ENCODE measurements around the gene GTF3C6. TPM values are rescaled to one million over a fixed set of nuclear protein-coding genes. Genes with fewer than 3 reads are reported as not detected.
A peak's percentile ranks its signal among the peaks of the same experiment; 100 is the strongest.

The GTF3C6 gene
- 10 to 100 TPM; 18.0 to 30.3 TPM for total RNA-seq

- TF ChIP-seq CTCF (IDR thresholded peaks at IDR 0.05) = no peak
- Histone ChIP-seq H3K27ac (peak within 1 kb of the TSS; percentile 86 to 87), H3K4me3 (peak within 1 kb of the TSS; percentile 84), H3K36me3 (peaks cover 15% of the 10 kb centered on the region), H3K27me3 (replicated peaks; ENCODE audit: insufficient read depth) (no peaks in the 10 kb centered on the region), H3K4me1 (ENCODE audit: control insufficient read depth in 1 of 2, low read depth in 2 of 2) (peaks cover 0 to 11% of the 10 kb centered on the region in 2 donors), H3K9me3 (no peaks in the 10 kb centered on the region)
- ATAC-seq (ENCODE audit: insufficient number of reproducible peaks, low FRiP score, low read depth) (peak; percentile 94), DNase-seq (ENCODE audit: low spot score) (peak; percentile 92)
Measured at GRCh38 chr6:110958329-110959192, at the start of gene GTF3C6. Gene GTF3C6, plus strand, starts transcription at chr6:110958706. Its CDS starts 64 bp downstream, at chr6:110958770.

GRCh38 chr6:110930781-110931180 is 27.7 kb upstream of the GTF3C6 start:
- no peak for DNase-seq (ENCODE audit: low spot score)

DNA sequence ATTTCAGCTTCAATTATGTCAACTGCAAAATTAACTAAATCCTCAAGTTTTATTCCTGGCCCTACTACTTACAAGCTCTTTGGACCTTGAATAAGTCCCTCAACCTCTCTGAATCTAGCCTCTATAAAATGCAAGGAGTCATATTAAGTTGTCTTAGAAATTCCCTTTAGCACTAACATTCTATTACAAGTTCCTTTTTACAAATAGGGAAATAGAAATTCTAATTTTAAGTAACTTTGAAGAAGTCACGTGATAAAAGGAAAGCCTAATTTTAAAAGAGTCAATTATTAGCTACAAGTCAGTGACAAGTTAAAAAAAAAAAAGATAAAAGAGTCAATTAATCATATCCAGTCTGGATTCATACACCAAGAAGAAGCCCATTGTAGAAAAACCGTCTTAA is 24.6 kb upstream of the GTF3C6 start:
- ATAC-seq (ENCODE audit: insufficient number of reproducible peaks, low FRiP score, low read depth) (no peak), DNase-seq (ENCODE audit: low spot score) (no peak)
- H3K4me3 ChIP-seq = no peak overlapping the region
- H3K4me1 ChIP-seq (ENCODE audit: control insufficient read depth in 1 of 2, low read depth in 2 of 2) = no peaks in the 10 kb centered on the region
- H3K27ac ChIP-seq = no peak overlapping the region
- no peaks in the 10 kb centered on the region for H3K36me3 ChIP-seq
- no peak for TF ChIP-seq CTCF (IDR thresholded peaks at IDR 0.05)
- H3K27me3 ChIP-seq (replicated peaks; ENCODE audit: insufficient read depth) = no peaks in the 10 kb centered on the region
- H3K9me3 ChIP-seq = no peaks in the 10 kb centered on the region

More at GRCh38 chr6:110930781-110931180, 27.7 kb upstream of the GTF3C6 start:
- Histone ChIP-seq H3K9me3 (no peaks in the 10 kb centered on the region), H3K27me3 (replicated peaks; ENCODE audit: insufficient read depth) (no peaks in the 10 kb centered on the region), H3K27ac (no peak overlapping the region), H3K36me3 (no peaks in the 10 kb centered on the region), H3K4me3 (no peak overlapping the region), H3K4me1 (ENCODE audit: control insufficient read depth in 1 of 2, low read depth in 2 of 2) (no peaks in the 10 kb centered on the region)
- no peak for TF ChIP-seq CTCF (IDR thresholded peaks at IDR 0.05)
- ATAC-seq (ENCODE audit: insufficient number of reproducible peaks, low FRiP score, low read depth) = no peak

- TF ChIP-seq CTCF (IDR thresholded peaks at IDR 0.05) = no peak
- Histone ChIP-seq H3K36me3 (no peaks in the 10 kb centered on the region), H3K4me3 (no peak overlapping the region), H3K27ac (no peak overlapping the region), H3K9me3 (no peaks in the 10 kb centered on the region), H3K27me3 (replicated peaks; ENCODE audit: insufficient read depth) (no peaks in the 10 kb centered on the region), H3K4me1 (ENCODE audit: control insufficient read depth in 1 of 2, low read depth in 2 of 2) (no peaks in the 10 kb centered on the region)
- no peak for ATAC-seq (ENCODE audit: insufficient number of reproducible peaks, low FRiP score, low read depth)
- no peak for DNase-seq (ENCODE audit: low spot score)
Measured at GRCh38 chr6:110934381-110934898, 24.1 kb upstream of the GTF3C6 start.

DNA sequence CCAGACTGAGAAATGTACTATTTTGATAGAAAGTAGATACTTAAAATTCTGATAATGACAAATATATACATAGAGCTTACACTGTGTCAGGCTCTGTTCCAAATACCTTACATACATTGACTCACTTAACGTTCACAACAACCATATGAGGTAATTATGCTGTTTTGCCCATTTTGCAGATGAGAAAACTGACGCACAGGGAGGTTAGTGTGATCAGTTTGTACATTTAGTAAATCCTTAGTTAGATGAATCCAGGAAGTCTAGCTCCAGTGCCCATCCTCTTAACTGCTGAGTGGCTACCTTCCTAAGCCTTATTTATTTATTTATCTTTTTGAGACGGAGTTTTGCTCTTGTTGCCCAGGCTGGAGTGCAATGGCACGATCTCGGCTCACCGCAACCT is 23.3 kb upstream of the GTF3C6 start:
- ATAC-seq (ENCODE audit: insufficient number of reproducible peaks, low FRiP score, low read depth) (no peak), DNase-seq (ENCODE audit: low spot score) (no peak)
- Histone ChIP-seq H3K27me3 (replicated peaks; ENCODE audit: insufficient read depth) (no peaks in the 10 kb centered on the region), H3K4me1 (ENCODE audit: control insufficient read depth in 1 of 2, low read depth in 2 of 2) (no peaks in the 10 kb centered on the region), H3K27ac (no peak overlapping the region), H3K36me3 (no peaks in the 10 kb centered on the region), H3K4me3 (no peak overlapping the region), H3K9me3 (no peaks in the 10 kb centered on the region)
- no peak for TF ChIP-seq CTCF (IDR thresholded peaks at IDR 0.05)
